VCaP (cell line): ENCODE measurements around the gene EIF2D.
"Not testable (repeated sequence)": the region's sequence is repeated elsewhere in the genome, so short reads cannot be mapped to it uniquely, and the experiment has no call there.

ENCODE experiments used
- H3K27ac ChIP-seq: fragments of 450-650 bp; 2 replicates; pipeline ENCODE4 v1.5.1; 2017
- TF ChIP-seq, protein P1 (sequence below): fragments of 450-650 bp; conservative IDR thresholded peaks from 2 replicates; pipeline ENCODE4 v1.5.1; 2017; ENCODE audit warnings: mild to moderate bottlenecking, moderate library complexity

EIF2D gene

DNA sequence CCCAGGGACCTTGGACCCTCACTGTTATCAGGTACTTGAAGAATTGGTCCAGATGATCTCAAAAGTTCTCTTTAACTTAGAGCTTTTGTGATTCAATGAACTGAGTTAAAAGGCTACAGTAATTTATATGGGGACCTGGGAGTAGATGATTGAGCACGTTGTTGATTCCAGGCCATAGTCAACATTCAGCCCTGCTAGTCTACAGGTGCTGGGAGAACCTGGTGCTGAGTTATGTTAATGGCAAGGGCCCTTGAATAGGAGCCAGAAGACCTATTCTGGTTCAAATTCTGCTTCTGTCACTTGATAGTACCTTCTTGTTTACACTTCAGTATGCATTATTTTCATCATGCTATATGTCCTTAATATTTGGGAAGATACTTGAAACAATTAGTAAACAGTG, 34.2 kb upstream of the EIF2D start:
- TF ChIP-seq, protein P1, sequence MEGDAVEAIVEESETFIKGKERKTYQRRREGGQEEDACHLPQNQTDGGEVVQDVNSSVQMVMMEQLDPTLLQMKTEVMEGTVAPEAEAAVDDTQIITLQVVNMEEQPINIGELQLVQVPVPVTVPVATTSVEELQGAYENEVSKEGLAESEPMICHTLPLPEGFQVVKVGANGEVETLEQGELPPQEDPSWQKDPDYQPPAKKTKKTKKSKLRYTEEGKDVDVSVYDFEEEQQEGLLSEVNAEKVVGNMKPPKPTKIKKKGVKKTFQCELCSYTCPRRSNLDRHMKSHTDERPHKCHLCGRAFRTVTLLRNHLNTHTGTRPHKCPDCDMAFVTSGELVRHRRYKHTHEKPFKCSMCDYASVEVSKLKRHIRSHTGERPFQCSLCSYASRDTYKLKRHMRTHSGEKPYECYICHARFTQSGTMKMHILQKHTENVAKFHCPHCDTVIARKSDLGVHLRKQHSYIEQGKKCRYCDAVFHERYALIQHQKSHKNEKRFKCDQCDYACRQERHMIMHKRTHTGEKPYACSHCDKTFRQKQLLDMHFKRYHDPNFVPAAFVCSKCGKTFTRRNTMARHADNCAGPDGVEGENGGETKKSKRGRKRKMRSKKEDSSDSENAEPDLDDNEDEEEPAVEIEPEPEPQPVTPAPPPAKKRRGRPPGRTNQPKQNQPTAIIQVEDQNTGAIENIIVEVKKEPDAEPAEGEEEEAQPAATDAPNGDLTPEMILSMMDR = no peak

DNA sequence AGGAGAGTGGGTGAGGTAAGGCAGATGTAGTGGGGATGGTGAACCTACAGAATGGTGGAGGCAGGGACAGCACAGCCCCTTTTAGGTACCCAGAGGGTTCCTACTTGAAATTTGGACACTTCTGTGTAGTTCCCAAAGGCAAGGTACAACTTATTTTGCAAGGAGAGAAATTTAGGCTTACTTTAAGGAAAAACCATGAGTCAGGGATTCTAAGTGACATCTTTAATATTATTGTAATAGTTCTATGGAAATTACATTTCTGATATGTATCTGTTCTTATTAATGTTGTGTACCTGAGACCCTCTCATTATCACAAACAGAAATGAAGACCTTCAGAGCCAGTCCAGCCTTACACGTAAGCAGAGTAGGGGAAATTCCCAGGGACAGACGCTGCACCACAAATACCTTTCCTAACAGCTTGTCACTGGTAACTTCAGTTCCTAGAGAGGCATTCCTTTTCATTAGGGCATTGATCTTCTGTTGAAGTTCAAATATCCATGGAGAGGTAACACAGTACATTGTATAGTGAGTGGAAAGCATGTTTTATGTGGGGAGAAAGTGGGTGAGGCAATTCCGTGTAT, 30.9 kb upstream of the EIF2D start:
- H3K27ac ChIP-seq = no peak overlapping the region
- TF ChIP-seq, protein P1 = no peak

More for the DNA sequence above, 34.2 kb upstream of the EIF2D start:
- H3K27ac ChIP-seq = no peak overlapping the region

DNA sequence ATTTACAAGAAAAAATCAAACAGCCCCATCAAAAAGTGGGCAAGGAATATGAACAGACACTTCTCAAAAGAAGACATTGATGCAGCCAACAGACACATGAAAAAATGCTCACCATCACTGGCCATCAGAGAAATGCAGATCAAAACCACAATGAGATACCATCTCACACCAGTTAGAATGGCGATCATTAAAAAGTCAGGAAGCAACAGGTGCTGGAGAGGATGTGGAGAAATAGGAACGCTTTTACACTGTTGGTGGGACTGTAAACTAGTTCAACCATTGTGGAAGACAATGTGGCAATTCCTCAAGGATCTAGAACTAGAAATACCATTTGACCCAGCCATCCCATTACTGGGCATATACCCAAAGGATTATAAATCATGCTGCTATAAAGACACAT, 29.8 kb upstream of the EIF2D start:
- not testable (repeated sequence) for H3K27ac ChIP-seq

DNA sequence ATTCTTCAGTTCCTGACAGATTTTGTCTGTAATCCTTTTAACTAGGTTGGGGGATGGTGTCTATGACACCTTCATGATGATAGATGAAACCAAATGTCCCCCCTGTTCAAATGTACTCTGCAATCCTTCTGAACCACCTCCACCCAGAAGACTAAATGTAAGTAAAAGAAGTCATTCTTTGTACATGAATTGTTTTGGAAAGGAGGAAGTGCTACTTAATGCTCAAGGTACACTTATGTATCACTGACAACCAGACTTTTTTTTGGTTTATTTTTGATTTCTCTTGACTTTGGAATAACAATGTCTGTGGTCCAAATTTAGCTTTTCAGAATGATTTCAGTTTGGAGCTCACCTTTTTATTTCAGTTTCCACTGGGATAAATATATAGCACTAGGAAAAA, 25.3 kb upstream of the EIF2D start:
- TF ChIP-seq, protein P1 = no peak

DNA sequence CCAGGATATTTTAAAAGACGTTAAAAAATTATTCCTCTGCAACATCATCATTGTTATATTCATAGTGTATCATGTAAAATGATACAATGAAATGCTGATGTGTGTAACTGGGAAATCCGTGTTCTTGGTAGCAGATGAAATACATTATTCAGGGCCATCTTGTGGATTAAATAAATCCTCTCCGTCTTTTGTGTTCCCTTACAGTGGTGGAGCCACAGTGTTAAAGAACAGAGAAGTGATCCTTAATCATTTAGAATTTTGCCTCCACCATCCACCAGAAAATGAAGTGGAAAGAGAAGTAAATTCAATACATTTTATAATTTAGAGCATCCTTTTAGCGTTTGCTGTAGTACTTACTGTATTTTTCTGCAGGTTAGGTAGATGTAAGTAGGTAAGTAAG, 24.4 kb upstream of the EIF2D start:
- no peak overlapping the region for H3K27ac ChIP-seq
- TF ChIP-seq, protein P1 = no peak

More for the DNA sequence above, 25.3 kb upstream of the EIF2D start:
- H3K27ac ChIP-seq = no peak overlapping the region

DNA sequence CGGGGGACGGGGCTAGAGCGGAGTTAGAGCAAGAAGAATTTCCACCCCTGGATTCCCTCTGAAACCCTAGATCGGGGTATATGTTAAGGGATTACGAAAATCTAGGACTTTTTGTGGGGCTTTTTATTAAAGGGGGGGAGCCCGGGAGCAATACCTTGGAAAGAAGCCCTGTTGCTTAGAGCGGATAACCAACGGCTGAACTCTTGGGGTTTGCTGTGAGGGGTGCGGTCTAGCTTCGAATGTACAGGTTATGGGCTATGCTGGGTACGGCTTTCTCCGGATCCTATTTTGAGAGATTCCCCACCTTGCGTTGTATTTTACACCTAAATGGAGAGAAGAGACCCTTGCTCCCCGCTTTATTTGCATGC, 23.7 kb upstream of the EIF2D start:
- H3K27ac ChIP-seq = peak overlapping the region; percentile 58; the same call in 1 of the 2 replicates
- TF ChIP-seq, protein P1 = no peak

DNA sequence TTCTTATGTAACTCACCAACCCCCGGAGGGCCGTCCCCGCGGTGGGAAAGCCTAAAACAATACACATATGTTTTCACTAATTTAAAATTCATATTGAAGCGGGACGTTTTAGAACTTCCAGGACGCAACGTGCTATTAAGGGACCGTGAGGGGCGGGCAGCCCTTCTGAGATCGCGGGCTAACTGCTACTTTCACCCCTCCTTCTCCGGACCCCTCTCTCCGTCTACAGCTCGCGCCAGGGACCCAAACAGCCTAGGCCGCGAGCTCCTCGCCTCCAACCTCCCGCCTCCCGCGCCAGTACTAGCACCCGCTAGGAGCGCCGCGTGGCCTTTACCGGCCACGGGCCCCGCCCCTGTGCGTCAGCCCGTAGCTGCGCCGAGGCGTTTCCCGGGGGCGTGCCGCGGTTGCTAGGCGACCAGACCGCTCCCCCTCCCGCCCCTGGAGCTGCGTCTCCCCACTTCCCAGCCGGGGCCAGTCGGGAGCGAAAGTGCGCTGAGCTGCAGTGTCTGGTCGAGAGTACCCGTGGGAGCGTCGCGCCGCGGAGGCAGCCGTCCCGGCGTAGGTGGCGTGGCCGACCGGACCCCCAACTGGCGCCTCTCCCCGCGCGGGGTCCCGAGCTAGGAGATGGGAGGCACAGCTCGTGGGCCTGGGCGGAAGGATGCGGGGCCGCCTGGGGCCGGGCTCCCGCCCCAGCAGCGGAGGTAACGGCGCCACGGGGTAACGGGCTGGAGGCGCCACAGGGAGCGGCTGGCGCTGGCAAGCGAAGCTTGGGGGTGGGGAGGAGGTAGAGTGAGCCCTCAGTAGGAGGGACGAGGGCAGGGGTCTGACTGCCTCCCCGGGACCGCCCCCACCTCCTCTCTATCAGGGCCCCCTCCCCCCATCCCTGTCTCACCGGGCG, 23.1 kb upstream of the EIF2D start, which contains the start of gene DYRK3:
Gene DYRK3, plus strand, starts transcription at position 457 of the 898 bp plus-strand sequence. Its CDS starts 168 bp downstream, at position 625.
- peak within 1 kb of the TSS; percentile 58 for H3K27ac ChIP-seq
- TF ChIP-seq, protein P1 = no peak
